Thyroid gland (tissue), 4 donors: ENCODE results near the gene TAS2R40.

Experiments
- POLR2A ChIP-seq, 2 donors: fragments of 450-650 bp; IDR thresholded peaks; one replicate each; pipeline ENCODE4 v1.6.1; 2017; ENCODE audit warnings: antibody characterized with exemption in 2 of 2, mild to moderate bottlenecking in 2 of 2, moderate library complexity in 1 of 2
- TF ChIP-seq, protein P1 (sequence below), 6 experiments: fragments of 200-600 bp in 3 of 6; fragments of 450-650 bp in 3 of 6; sonication (generic) in 3 of 6; IDR thresholded peaks; one replicate each; pipeline ENCODE4 v1.5.1; 2016 to 2019; ENCODE audit warnings: antibody characterized with exemption in 6 of 6, mild to moderate bottlenecking in 2 of 6, inconsistent platforms in 1 of 6, moderate library complexity in 1 of 6

DNA sequence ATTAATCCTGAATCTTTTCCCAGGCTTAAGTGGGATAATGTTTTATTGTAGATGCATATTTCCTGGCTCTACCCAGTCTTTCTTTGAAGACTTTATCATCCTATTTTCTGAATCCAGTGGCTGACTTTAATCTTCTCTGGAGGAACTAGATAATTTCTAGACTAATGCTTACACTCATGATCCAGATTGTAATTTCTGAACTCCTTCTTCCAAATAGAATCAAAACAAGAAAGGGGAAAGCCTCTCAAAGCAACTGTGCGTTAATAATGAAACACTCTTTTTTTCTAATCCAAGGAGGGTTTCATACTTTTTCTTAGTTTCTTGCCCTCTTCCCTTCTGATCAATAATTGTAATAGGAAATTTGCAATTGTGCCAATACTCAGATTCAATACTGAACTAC is 49.4 kb downstream of the TAS2R40 start:
- no peak for TF ChIP-seq POLR2A (IDR thresholded peaks at IDR 0.05)
- TF ChIP-seq, protein P1, sequence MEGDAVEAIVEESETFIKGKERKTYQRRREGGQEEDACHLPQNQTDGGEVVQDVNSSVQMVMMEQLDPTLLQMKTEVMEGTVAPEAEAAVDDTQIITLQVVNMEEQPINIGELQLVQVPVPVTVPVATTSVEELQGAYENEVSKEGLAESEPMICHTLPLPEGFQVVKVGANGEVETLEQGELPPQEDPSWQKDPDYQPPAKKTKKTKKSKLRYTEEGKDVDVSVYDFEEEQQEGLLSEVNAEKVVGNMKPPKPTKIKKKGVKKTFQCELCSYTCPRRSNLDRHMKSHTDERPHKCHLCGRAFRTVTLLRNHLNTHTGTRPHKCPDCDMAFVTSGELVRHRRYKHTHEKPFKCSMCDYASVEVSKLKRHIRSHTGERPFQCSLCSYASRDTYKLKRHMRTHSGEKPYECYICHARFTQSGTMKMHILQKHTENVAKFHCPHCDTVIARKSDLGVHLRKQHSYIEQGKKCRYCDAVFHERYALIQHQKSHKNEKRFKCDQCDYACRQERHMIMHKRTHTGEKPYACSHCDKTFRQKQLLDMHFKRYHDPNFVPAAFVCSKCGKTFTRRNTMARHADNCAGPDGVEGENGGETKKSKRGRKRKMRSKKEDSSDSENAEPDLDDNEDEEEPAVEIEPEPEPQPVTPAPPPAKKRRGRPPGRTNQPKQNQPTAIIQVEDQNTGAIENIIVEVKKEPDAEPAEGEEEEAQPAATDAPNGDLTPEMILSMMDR (IDR thresholded peaks at IDR 0.05) = no peak
